Measurements from ENCODE around the gene POLR2L. TPM values are rescaled to one million over a fixed set of nuclear protein-coding genes. Genes with fewer than 3 reads are reported as not detected.

Gene POLR2L
- total RNA-seq, 1 experiment from 2014 or later: 211 TPM

DNA sequence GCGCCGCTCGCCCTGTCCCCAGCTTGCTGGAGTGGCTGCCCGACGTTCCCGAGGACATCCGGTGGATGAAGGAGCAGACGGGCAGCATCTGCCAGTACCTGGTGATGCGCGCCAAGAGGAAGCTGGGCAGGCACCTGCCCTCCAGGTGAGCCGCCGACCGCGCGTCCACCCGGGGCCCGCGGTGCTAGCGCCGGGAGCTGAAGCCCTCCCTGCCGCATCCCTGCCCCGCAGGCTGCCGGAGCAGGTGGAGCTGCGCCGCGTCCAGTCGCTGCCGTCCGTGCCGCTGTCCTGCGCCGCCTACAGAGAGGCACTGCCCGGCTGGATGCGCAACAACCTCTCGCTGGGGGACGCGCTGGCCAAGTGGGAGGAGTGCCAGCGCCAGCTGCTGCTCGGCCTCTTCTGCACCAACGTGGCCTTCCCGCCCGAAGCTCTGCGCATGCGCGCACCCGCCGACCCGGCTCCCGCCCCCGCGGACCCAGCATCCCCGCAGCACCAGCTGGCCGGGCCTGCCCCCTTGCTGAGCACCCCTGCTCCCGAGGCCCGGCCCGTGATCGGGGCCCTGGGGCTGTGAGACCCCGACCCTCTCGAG, 17.9 kb downstream of the POLR2L start:
- H3K4me2 ChIP-seq (ENCODE audit: low read length): no peak overlapping the region
- H2AFZ ChIP-seq (ENCODE audit: low read depth, low read length, poor library complexity, severe bottlenecking): no peak overlapping the region
- H3K36me3 ChIP-seq (ENCODE audit: control insufficient read depth in 1 of 2, insufficient read depth in 2 of 2, low read length in 2 of 2): no peaks in the 10 kb centered on the region
- ChIA-PET POLR2A (no interaction called here), RAD21 (ENCODE audit: low non-redundant PET in 1 of 2, low total read pairs in 2 of 2, uncharacterized antibody in 2 of 2, unreplicated experiment in 2 of 2) (no interaction called here), CTCF (no interaction called here)
- H3K4me1 ChIP-seq (ENCODE audit: control insufficient read depth in 1 of 2, insufficient read depth in 2 of 2, low read length in 2 of 2): peaks cover 34 to 52% of the 10 kb centered on the region in 2 experiments
- no peaks in the 10 kb centered on the region for H3K27me3 ChIP-seq (ENCODE audit: insufficient read depth, low read length)
- H3K9me3 ChIP-seq (ENCODE audit: control insufficient read depth in 1 of 2, insufficient read depth in 1 of 2, low read depth in 1 of 2, low read length in 2 of 2): no peaks in the 10 kb centered on the region
- no peak for ATAC-seq
- no peak overlapping the region for H3K9ac ChIP-seq (ENCODE audit: low read length)
- DNase-seq (ENCODE audit: low read depth, low spot score): no peak
- no peak for TF ChIP-seq YY1 (IDR thresholded peaks at IDR 0.05; ENCODE audit: extremely low read depth, insufficient replicate concordance, low read depth, low read length)
- TF ChIP-seq JUND (IDR thresholded peaks at IDR 0.05): no peak
- no peak for TF ChIP-seq TCF7L2 (IDR thresholded peaks at IDR 0.05; ENCODE audit: borderline replicate concordance, extremely low read depth, insufficient read depth, insufficient read length)
- TF ChIP-seq, protein P1, sequence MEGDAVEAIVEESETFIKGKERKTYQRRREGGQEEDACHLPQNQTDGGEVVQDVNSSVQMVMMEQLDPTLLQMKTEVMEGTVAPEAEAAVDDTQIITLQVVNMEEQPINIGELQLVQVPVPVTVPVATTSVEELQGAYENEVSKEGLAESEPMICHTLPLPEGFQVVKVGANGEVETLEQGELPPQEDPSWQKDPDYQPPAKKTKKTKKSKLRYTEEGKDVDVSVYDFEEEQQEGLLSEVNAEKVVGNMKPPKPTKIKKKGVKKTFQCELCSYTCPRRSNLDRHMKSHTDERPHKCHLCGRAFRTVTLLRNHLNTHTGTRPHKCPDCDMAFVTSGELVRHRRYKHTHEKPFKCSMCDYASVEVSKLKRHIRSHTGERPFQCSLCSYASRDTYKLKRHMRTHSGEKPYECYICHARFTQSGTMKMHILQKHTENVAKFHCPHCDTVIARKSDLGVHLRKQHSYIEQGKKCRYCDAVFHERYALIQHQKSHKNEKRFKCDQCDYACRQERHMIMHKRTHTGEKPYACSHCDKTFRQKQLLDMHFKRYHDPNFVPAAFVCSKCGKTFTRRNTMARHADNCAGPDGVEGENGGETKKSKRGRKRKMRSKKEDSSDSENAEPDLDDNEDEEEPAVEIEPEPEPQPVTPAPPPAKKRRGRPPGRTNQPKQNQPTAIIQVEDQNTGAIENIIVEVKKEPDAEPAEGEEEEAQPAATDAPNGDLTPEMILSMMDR (IDR thresholded peaks at IDR 0.05 in 2 of 3, conservative IDR thresholded peaks at IDR 0.05 in 1 of 3; ENCODE audit: borderline replicate concordance in 1 of 3, insufficient read depth in 1 of 3, low read depth in 2 of 3, low read length in 2 of 3): no peak
- no peaks in the 10 kb centered on the region for H3K9me2 ChIP-seq (ENCODE audit: insufficient read depth)
- peaks cover 22% of the 10 kb centered on the region for H3K79me2 ChIP-seq (ENCODE audit: insufficient read depth, low read length)
- no TSS peak for BruUV-seq (replicated peaks)
- H3K4me3 ChIP-seq (replicated peaks in 1 of 2; ENCODE audit: low read depth in 1 of 2, low read length in 2 of 2): no peak overlapping the region
- H3K27ac ChIP-seq (ENCODE audit: low read depth, low read length): no peak overlapping the region
- no peaks in the 10 kb centered on the region for H4K20me1 ChIP-seq (ENCODE audit: insufficient read depth)
- intact Hi-C loops (cut with micrococcal nuclease): no loop called here

DNA sequence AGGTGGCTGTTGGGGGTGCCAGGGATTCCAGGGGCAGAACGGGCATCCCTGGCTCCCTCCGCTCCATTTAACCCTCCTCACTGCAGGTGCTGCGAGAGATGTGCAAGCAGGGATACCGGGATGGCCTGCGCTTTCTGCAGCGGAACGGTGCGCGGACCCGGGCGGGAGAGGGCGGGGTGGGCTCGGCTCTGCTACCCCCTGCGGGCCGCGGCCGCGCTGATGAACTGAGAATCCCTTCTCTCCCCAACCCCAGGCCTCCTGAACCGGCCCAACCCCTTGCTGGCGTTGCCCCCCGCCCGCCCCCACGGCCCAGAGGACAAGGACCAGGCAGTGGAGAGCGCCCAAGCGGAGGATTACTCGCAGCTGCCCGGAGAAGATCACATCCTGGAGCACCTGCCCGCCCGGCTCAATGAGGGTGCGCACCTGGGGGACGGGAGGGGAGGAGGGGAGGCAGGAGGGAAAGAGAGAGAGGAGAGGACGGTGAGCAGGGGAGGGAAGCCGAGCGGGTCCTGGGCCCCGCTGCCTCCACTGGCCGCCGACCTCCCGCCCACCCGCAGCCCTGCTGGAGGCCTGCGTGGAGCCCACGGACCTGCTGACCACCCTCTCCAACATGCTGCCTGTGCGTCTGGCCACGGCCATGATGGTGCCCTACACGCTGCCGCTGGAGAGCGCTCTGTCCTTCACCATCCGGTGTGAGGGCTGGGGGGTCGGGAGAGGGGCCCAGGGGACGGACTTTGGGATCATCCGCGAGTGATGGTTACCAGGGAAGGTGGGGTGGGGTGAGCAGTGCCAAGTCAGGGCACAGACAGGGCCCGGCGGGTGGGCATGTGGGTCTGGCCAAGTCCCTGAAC, 18.7 kb downstream of the POLR2L start:
- no peaks in the 10 kb centered on the region for H3K36me3 ChIP-seq (ENCODE audit: control insufficient read depth in 1 of 2, insufficient read depth in 2 of 2, low read length in 2 of 2)
- no TSS peak for BruUV-seq (replicated peaks)
- H3K79me2 ChIP-seq (ENCODE audit: insufficient read depth, low read length): peaks cover 22% of the 10 kb centered on the region
- CTCF ChIA-PET: no interaction called here
- peaks cover 38 to 58% of the 10 kb centered on the region in 2 experiments for H3K4me1 ChIP-seq (ENCODE audit: control insufficient read depth in 1 of 2, insufficient read depth in 2 of 2, low read length in 2 of 2)
- H3K4me3 ChIP-seq (replicated peaks in 1 of 2; ENCODE audit: low read depth in 1 of 2, low read length in 2 of 2): no peak overlapping the region
- no peak for DNase-seq (ENCODE audit: low read depth, low spot score)
- H2AFZ ChIP-seq (ENCODE audit: low read depth, low read length, poor library complexity, severe bottlenecking): no peak overlapping the region
- RAD21 ChIA-PET (ENCODE audit: low non-redundant PET in 1 of 2, low total read pairs in 2 of 2, uncharacterized antibody in 2 of 2, unreplicated experiment in 2 of 2): no interaction called here
- no peaks in the 10 kb centered on the region for H4K20me1 ChIP-seq (ENCODE audit: insufficient read depth)
- intact Hi-C loops (cut with micrococcal nuclease): no loop called here
- no peak overlapping the region for H3K4me2 ChIP-seq (ENCODE audit: low read length)
- ATAC-seq: no peak
- POLR2A ChIA-PET: interaction anchor here (1.6 kb wide), 1 partner anchor 11 kb away, joined by 9 read pairs; no protein-coding TSS in a partner anchor
- H3K27me3 ChIP-seq (ENCODE audit: insufficient read depth, low read length): no peaks in the 10 kb centered on the region
- no peak overlapping the region for H3K27ac ChIP-seq (ENCODE audit: low read depth, low read length)
- no peaks in the 10 kb centered on the region for H3K9me3 ChIP-seq (ENCODE audit: control insufficient read depth in 1 of 2, insufficient read depth in 1 of 2, low read depth in 1 of 2, low read length in 2 of 2)
- H3K9me2 ChIP-seq (ENCODE audit: insufficient read depth): no peaks in the 10 kb centered on the region
- no peak overlapping the region for H3K9ac ChIP-seq (ENCODE audit: low read length)
- TF ChIP-seq, protein P1 (IDR thresholded peaks at IDR 0.05 in 2 of 3, conservative IDR thresholded peaks at IDR 0.05 in 1 of 3; ENCODE audit: borderline replicate concordance in 1 of 3, insufficient read depth in 1 of 3, low read depth in 2 of 3, low read length in 2 of 3): no peak
- TF ChIP-seq CEBPB (IDR thresholded peaks at IDR 0.05; ENCODE audit: low read depth) (no peak), FOSL1 (IDR thresholded peaks at IDR 0.05; ENCODE audit: low read depth) (no peak), SRF (IDR thresholded peaks at IDR 0.05; ENCODE audit: low read depth) (no peak), ELF1 (IDR thresholded peaks at IDR 0.05; ENCODE audit: borderline replicate concordance, low read depth) (no peak), ZFX (IDR thresholded peaks at IDR 0.05) (no peak), YY1 (IDR thresholded peaks at IDR 0.05; ENCODE audit: extremely low read depth, insufficient replicate concordance, low read depth, low read length) (no peak), EZH2 (IDR thresholded peaks at IDR 0.05) (no peak), ZNF274 (IDR thresholded peaks at IDR 0.05; ENCODE audit: low read depth, low read length) (no peak), RAD21 (IDR thresholded peaks at IDR 0.05; ENCODE audit: low read depth) (no peak)
